G401.6 (cell line): ENCODE measurements around the gene SFXN5.
"Not testable (repeated sequence)": the region's sequence is repeated elsewhere in the genome, so short reads cannot be mapped to it uniquely, and the experiment has no call there.

Experiments
- FAIRE-seq: peaks from 2 replicates; lab custom pipeline; 2012; peaks lifted over from hg19 to GRCh38; lab: Jason Lieb, UNC

SFXN5 gene

DNA sequence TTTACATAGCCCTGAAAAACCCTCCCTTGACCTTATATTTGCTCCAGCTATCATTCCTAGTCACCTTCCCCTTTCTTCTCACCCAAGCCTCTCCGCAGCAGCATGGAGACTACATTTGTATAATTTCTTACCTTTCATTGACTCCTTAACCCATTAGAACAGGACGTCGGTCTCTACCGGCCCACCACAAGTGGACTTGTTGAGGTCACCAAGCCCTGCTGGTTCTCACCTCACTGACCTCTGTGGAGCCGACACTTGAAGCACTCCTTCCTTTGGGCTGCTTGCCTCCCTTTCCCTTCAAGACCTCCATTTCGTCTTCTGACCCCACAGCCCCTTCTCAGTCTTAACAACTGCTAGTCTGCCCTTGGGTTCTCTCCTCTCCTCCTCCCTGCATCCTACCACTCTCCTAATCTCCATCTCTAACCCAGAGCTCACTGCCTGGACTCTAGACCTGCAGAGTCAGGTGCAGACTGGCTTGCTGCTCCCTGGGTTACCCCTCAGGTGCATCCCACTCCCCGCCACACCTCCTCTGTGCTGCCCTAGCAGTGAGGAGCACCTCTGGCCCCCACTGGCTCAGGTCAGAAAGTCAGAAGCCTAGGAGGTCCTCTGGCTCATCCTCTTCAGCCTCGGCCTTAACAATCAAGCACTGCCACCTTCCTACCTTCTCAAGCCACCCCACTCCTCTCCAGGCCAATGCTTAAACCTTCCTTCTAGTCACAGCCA, 5.3 kb upstream of the SFXN5 start:
- FAIRE-seq: no peak

DNA sequence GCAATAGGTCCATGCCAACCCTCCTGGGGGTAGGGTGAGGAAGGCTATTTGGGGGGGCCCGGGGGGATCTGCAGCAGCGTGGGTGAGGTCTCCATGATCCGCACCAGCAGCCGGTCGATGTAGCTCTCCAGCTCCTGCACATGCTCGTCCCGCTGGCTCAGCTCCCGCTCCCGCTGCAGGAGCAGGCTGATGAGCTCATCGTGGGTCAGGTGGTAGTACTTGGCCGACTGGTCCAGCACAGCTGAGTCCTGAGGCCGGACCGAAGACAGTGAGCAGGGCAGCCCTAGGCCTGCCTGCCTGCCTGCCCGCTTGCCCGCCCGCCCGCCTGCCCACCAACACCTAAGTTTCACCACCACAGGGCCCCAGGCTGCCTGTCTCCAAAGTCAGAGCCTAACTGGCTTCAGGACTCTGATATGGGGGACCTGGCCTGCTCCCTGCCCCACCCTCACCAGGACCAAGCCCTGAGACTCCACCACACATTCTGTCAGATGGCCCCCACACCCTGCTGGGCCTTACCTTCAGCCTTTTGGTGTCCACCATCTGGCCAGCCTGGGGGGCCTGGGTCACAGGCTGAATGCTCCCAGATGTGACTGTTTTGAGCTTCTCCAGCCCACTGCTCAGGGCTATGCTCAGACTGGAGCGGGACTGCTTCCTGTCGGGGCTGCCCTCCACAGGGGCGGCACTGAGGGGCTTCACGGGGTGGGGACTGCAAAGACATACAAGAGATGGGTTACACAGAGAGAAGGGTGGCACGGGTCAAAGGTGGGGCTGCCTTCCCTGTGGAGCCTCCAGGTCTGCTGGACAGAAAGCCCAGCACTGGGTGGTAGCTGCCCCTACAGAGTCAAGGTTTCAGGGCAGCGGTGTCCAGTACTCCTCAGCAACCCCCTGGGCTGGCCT, 4.2 kb upstream of the SFXN5 start:
- no peak for FAIRE-seq

DNA sequence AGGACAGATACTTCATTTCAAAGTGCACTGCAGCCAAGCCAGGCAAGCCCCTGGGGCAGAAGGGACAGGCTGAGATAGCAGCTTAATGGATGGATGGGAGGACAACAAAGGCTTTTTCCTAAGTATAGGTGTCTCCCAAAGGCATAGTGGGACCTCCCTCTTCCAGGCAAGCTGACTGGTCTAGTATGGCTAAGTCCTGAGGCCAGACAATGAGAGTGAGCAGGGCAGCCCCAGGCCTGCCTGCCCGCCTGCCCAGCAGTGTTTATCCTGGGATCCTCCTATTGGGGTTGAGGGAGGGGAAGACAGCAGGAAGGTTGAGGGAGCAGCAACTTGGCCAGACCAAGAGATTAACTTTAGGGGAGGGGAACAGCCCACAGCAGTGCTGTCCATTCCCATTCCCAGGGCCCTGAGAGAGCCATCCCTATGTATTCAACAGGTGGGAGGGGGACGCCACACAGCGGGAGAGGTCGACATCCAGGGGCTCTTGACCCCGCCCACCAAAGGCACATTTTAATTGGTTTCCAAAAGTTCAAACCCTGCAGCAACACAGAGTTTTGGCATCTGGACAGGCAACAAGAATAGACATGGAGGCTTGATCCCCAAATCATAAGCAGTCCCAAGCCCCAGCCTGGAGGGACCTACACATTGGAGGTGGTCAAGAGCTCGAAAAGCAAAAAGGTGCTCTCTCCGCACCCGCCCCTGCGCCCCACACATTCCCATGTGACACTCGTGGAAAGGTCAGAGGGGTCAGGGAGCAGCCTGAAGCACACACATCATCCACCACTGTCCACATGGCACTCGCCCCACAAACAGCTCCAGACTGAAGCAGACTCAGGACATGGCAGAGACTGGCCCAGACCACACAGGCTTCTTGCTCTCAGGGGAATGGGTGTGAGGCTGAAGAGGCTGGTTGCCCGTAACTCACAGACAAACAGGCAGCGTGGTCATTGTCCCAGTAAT, 2.9 kb upstream of the SFXN5 start:
- no peak for FAIRE-seq

DNA sequence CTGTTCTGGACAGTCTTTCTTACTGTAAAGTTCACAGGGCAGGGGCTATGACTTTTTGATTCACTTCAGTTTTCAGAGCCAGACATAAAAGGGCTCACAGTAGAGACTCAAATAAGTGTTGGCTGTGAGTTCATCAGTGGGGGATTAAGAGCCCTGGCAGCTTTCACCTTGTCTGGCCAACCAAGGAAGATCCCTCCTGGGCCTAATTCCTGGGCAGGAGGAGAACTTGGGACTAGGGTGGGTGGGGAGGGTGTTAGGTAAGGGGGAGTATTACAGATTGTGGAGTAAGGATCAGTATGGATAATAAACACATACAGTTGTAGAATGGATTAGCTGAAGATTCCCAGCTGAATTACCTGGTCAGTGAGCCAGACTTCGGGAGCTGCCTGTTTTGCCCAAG, 904 bp upstream of the SFXN5 start:
- FAIRE-seq: no peak

DNA sequence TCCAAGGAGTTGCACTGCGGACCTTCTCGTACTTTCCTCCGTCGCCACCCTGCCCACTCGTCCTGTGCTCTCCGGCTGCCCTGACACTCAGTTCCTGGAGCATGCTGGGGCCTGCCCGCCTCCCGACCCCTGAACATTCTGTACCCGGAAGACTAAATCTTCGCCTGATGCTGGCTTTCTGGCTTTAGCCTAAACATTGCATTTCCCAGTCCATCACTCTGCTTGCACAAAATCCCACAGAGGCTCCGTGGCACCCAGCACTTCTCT, 550 bp upstream of the SFXN5 start:
- no peak for FAIRE-seq

DNA sequence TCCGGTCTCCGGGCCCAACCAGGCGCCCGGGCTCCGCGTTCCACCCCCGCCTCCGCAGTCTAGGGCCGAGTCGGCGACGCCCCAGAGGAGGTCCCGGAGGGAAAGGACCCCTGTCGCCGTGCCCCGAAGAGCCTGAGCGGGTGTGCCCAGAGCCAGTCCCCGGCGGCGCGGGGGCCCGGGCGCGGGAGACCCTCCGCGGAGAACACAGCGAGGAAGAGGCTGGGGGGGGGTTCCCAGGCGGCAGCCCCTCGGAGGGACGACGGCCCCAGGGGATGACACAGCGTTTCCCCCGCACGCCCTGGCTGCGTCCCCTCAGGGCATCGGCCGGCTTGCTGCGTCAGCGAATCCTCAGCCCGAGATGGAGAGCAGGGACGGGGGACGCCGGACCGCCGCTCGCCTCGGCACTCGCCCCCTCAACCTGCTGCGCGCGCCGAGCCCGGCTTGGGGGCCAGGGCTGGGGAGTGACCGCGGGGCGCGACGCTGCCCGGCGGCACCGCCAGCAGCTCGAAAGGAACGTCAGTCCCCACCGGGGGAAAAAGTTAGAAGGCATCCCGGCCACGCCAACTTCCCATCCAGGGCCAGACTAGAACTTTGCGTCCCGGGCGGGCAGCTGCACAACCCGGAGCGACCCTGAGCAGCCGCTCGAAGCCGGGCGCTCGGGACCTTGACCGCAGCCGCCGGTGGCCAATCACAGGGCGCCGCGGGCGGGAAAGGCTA, 711 bp downstream of the SFXN5 start:
- FAIRE-seq: no peak

DNA sequence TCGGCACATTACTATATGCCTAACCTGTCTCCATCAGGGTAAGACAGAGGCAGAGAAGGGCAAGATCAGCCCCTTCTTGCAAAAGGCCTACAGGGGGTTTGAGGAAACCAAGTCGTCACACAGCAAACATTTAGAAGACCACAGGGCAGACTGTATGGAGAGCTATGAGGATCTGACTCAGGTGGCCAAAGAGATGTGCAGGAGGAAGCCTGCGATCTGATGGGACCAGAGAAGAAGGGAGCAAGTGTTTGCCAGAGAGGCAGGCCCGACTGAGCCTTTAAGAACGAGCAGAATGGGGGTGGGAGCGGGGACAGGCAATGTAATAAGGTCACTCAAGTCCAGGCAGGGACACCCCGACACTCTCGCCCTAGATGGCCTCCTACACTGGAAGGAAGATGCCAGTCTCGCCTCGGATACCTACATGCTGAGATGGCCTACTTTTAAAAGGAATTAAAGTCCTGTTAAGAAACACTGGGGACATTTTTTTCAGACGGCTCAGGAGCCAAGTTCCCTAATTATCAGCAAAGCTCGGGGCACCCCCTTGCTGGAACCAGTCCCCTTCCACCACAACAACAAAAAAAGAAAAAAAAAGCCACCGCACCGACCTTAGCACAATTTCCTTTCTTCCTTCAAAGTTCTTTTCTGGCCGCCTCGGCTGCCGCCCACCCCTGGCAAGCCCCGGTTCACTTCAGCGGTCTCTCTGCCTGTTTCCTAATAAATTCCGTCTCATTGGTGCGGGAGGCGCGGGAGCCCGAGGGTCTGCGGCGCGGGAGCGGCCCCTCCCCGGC, 1.5 kb downstream of the SFXN5 start:
- FAIRE-seq: no peak

DNA sequence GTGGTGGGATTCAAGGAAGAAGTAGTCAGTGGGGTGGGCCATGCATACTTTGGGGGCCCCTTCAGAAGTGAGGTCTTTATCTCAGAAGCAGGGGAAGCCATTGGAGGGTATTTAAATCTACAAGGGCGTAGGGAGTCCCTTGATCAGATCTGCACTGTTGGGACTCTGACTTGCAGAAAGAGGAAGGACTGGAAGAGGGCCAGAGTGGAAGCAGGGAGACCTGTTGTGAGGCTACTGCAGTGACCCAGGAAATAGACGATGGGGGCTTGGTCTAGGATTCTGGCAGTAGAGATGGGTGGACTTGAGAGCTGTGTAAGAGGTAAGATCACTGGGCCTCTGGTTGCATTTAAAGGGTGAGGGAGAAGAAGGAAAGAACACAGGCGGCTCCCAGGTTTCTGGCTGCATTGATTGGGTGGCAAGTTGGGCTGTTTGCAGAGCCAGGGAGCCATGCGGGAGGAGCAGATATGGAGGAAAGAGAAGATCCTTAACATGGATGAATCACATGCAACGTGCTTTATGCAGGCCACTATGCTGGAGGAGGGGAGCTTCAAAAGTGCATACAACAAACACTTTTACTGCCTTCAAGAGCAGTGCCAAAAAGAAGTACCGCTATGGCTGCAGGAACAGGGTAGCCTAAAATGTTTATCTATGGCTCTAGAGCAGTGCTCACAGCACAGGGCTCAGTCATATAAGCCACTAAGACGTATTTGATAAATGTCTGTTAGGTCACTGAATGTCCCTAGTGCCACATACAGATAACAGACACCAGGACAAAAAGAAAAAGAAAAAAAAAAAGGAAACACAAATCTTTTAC, 2.3 kb downstream of the SFXN5 start:
- FAIRE-seq: no peak

DNA sequence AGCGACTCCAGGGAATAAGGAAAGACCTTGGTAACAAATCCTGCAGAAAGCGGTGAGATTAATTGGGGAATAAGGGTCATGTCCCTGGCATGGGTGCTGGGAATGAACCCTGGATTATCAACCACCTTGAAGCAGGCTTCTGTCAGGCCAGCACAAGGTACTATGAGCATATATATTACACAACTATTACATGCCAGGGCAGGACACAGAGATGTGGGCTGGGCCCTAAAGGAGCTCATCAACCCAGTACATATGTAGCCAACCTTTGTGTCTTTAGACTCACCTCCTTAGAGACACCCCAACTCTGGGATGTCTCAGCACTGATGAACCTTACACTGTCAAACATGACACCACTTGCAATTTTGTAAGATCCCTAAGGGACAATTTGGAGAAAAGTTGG, 3.4 kb downstream of the SFXN5 start:
- no peak for FAIRE-seq

DNA sequence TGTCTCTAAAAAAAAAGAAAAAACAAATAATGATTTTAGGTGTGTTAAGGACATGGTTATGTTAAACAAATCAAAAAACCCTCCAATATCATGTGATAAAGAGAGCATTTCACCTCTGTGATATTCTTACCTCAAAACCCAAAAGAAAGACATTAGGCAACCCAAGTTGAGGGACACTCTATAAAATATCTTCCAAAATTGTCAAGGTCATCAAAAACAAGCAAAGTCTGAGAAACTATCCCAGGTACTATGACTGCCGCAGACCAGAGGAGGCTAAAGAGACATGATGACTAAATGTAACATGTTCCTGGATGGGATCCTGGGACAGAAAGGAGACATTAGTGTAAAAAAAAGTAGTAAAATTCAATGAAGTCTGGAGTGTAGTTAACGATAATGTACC, 4.5 kb downstream of the SFXN5 start:
- FAIRE-seq: no peak

DNA sequence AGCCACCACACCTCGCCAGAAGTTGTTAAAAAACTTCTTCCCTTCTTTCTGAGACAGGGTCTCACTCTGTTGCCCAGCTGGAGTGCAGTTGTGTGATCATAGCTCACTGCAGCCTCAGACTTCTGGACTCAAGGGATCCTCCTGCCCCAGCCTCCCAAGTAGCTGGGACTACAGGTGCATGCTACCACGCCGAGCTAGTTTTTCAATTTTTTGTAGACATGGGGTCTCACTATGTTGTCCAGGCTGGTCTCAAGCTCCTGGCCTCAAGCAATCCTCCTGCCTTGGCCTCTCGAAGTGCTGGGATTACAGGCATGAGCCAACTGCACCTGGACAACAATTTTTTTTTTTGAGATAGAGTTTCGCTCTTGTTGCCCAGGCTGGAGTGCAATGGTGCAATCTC, 6.4 kb downstream of the SFXN5 start:
- not testable (repeated sequence) for FAIRE-seq

DNA sequence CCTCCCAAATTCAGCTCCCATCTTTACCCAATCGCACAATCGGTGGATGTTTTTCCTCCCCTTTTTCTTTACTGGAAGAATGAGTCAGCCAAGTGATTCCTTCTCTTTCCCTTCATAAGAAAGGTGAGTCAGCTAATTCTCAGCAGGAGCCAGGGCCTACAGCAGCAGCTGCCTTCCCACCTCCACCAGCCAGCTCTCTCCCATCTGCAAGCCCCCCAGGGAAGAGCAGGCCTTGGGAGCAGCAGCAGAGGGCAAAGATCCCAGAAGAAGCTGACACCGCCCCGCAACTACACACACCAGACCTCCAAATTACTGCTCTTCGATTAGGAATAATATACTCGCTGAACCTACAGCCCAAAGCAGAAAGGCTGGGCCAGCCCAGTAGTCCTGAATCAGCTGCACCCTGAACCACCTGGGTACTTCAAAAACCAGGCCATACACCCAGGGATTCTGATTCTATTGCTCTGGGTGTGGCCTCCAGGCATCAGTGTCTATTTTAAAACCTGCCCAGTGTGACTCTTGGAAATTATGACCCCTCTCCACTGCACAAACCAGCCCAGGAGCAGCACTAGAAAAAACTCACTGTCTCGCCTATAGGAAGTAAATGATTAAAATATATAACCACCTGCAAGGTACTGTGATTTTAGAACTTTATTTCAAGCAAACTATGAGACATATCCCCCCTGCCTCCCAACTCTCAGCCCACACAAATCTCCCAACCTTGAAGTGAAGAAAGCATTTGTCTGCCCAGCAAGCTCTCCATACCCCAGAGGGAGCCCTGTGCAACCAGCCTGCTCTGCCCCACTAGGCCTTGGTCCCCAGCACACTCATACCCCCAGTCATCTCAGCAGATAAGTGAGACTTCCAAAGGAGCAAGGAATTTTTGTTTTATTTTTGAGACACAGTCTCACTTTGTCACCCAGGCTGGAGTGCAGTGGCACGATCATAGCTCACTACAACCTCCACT, 7.3 kb downstream of the SFXN5 start:
- FAIRE-seq: peak; percentile 69

DNA sequence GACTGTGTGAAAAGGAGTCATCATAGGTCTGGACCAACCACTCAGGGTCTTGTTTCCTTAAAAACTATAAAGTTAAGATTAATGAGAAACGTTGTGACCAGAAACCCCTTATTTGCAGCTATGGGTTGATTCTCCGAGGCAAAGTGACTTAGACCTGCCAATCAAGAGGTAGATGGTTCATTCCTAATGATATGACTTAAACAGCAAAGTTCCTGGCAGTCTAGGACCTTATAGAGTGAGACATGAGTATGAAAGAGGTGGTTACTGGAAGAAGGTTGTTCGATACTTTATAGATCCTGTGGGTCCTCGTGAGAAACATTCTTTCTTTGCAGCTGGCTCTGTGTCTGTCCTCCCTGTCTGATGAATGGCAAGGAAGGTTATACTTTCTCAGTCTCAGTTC, 8.0 kb downstream of the SFXN5 start:
- FAIRE-seq: no peak

DNA sequence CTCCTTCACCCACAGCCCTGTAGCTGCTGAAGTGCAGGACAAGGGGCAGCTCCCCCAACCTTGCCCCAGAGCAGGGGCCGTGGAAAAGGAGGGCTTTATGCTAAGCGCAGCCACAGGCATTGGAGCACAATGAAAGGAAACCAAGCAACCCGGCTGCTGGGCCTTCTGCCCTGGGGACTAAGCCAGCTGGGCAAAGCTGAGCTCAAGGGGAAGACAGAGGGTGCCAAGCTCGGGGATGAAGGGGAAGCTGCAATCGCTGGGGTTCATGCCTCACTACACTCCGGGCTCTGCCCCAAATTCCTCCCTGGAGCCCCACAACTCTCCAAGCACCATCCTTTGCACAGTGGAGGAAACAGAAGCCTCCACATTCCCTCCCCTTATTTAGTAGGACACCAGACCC, 12.4 kb downstream of the SFXN5 start:
- no peak for FAIRE-seq

DNA sequence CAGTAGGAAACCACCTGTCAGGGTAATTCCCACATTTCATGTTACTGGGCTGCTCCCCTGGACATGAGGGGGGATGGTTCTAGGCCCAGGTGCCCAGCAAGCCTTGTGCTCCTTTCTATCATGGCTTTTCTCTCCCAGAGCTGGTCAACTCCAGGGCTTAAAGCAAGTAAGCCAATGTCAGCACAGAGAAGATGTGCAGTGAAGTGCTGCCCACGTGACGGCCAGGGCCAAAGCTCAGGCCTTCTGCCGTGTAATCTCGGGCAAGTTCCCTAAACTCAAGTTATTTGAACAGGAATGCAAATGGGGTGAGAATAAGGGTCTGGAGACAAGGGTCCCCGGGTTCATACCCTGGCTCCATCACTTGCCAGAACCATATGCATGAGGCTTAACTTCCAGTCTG, 16.5 kb downstream of the SFXN5 start:
- no peak for FAIRE-seq

DNA sequence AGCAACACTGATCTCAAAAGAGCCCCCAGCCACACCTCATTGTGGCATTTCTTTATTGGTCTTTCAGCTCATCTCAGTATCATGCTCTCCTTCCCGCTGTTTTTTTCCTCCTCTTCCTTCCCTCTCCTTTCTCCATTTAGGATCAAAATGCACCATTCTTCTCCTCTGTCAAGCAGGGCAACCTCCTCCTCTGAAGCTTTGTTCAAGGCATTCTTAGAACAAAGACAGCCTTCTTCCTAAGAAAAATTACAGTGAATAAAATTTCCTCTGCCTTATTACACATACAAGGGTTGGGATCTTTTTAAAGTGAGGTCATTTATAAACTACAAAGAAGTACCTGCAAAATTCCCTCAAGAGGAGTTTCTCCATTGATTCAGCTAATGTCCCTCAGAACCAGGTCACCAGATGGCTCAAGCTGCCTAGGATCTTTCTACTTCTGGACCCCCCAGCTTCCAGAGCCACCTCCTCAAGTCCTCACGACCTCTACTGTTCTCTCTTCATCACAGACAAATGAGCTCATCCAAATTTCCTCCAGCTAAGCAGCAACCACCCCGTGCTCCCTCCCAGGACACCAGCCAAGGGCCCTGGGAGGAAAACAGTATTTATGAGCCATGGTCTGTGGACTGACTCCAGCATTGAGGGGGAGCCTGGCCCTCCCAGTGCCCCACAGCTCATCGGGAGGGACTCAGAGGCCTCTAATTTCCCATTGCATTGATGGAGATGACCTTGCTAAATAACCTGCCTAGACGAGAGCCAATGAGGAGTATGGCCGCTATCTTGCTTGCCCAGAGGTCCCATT, 18.0 kb downstream of the SFXN5 start:
- no peak for FAIRE-seq

DNA sequence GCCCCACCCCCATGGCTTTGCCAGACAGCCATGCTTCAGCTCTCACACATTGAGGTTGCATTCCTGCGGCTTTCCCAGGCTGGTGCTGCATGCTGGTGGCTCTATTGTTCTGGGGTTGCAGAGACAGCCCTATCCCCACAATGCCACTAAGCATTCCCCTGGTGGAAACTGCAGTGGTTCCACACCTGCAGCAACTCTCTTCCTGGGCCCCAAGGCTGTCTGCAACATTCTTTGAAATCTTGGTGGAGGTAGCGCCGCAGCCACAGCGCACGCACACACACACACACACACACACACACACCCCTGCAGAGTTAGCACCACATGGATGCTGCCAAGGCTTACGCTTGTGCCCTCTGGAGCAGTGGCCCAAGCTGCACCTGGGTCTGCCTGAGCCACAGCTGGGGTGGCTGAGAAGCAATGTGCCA, 21.4 kb downstream of the SFXN5 start:
- no peak for FAIRE-seq
